H9 (cell line): ENCODE data around the gene STXBP6. TPM values are rescaled to one million over a fixed set of nuclear protein-coding genes. Genes with fewer than 3 reads are reported as not detected.

Experiments
- DNase-seq: peaks from one replicate; pipeline ENCODE4 v3.0.0-alpha.2; 2017
- H2AFZ ChIP-seq: one replicate; pipeline ENCODE4 v1.6.1; 2013; ENCODE audit warnings: mild to moderate bottlenecking, low read length, control low read depth, moderate library complexity
- H2AK5ac ChIP-seq: 2 replicates; pipeline ENCODE4 v1.6.1; 2013; ENCODE audit warnings: low read length, control low read depth, mixed read lengths; ENCODE audit not compliant: insufficient read length
- H2BK120ac ChIP-seq: one replicate; pipeline ENCODE4 v1.6.1; 2013; ENCODE audit warnings: low read depth, mild to moderate bottlenecking, low read length, control low read depth, inconsistent platforms; ENCODE audit not compliant: poor library complexity, severe bottlenecking
- H2BK12ac ChIP-seq: 2 replicates; pipeline ENCODE4 v1.6.1; 2013; ENCODE audit warnings: low read length, control low read depth, mixed read lengths, low read depth; ENCODE audit not compliant: insufficient read length
- H2BK15ac ChIP-seq: 2 replicates; pipeline ENCODE4 v1.6.1; 2013; ENCODE audit warnings: low read depth, low read length, control low read depth
- H2BK20ac ChIP-seq: one replicate; pipeline ENCODE4 v1.6.1; 2013; ENCODE audit warnings: low read depth, mild to moderate bottlenecking, low read length, control low read depth, inconsistent platforms; ENCODE audit not compliant: poor library complexity, severe bottlenecking
- H2BK5ac ChIP-seq: 2 replicates; pipeline ENCODE4 v1.6.1; 2013; ENCODE audit warnings: low read length, control low read depth, mixed read lengths; ENCODE audit not compliant: insufficient read length
- H3K14ac ChIP-seq: 2 replicates; pipeline ENCODE4 v1.6.1; 2013; ENCODE audit warnings: low read length, control low read depth; ENCODE audit not compliant: insufficient read depth
- H3K18ac ChIP-seq: 2 replicates; pipeline ENCODE4 v1.6.1; 2013; ENCODE audit warnings: low read depth, mild to moderate bottlenecking, mixed read lengths, low read length, control low read depth; ENCODE audit not compliant: insufficient read length
- H3K23ac ChIP-seq: 2 replicates; pipeline ENCODE4 v1.6.1; 2013; ENCODE audit warnings: low read length, control low read depth, mixed read lengths, low read depth; ENCODE audit not compliant: insufficient read length
- H3K23me2 ChIP-seq: 2 replicates; pipeline ENCODE4 v1.6.1; 2013; ENCODE audit warnings: low read depth, mild to moderate bottlenecking, mixed read lengths, low read length, control low read depth; ENCODE audit not compliant: insufficient read length, poor library complexity, severe bottlenecking
- H3K27ac ChIP-seq: 2 replicates; pipeline ENCODE4 v1.5.1; 2013; ENCODE audit warnings: low read length, control low read depth, mixed read lengths, low read depth; ENCODE audit not compliant: insufficient read length
- H3K27me3 ChIP-seq: 2 replicates; pipeline ENCODE4 v1.6.1; 2013; ENCODE audit warnings: low read length, control low read depth, inconsistent platforms; ENCODE audit not compliant: insufficient read depth
- H3K4ac ChIP-seq: 2 replicates; pipeline ENCODE4 v1.6.1; 2013; ENCODE audit warnings: low read depth, mild to moderate bottlenecking, control low read depth, inconsistent platforms, low read length, moderate library complexity
- H3K4me1 ChIP-seq: 2 replicates; pipeline ENCODE4 v1.6.1; 2013; ENCODE audit warnings: low read length, control low read depth, inconsistent platforms; ENCODE audit not compliant: insufficient read depth
- H3K4me2 ChIP-seq: 2 replicates; pipeline ENCODE4 v1.6.1; 2013; ENCODE audit warnings: low read length, control low read depth, mixed read lengths; ENCODE audit not compliant: insufficient read length, insufficient read depth
- H3K56ac ChIP-seq: 2 replicates; pipeline ENCODE4 v1.6.1; 2013; ENCODE audit warnings: low read depth, mild to moderate bottlenecking, mixed read lengths, low read length, control low read depth; ENCODE audit not compliant: insufficient read length
- H3K79me1 ChIP-seq: 2 replicates; pipeline ENCODE4 v1.6.1; 2013; ENCODE audit warnings: low read depth, mild to moderate bottlenecking, moderate library complexity, low read length, control low read depth, inconsistent platforms; ENCODE audit not compliant: insufficient read depth, poor library complexity, severe bottlenecking
- H3K79me2 ChIP-seq: 2 replicates; pipeline ENCODE4 v1.6.1; 2013; ENCODE audit warnings: low read length, control low read depth, inconsistent platforms; ENCODE audit not compliant: insufficient read depth
- H3K9ac ChIP-seq: 2 replicates; pipeline ENCODE4 v1.6.1; 2013; ENCODE audit warnings: low read length, control low read depth, mixed read lengths; ENCODE audit not compliant: insufficient read length; ENCODE audit errors: extremely low read depth
- H3K9me3 ChIP-seq: one replicate; pipeline ENCODE4 v1.6.1; 2013; ENCODE audit warnings: low read depth, low read length, inconsistent platforms; ENCODE audit not compliant: control insufficient read depth
- H3T11ph ChIP-seq: one replicate; pipeline ENCODE4 v1.6.1; 2013; ENCODE audit warnings: mild to moderate bottlenecking, low read length, control low read depth, inconsistent platforms
- H4K20me1 ChIP-seq: one replicate; pipeline ENCODE4 v1.6.1; 2013; ENCODE audit not compliant: control insufficient read depth, insufficient read length, insufficient read depth
- H4K5ac ChIP-seq: 2 replicates; pipeline ENCODE4 v1.6.1; 2013; ENCODE audit warnings: low read depth, mild to moderate bottlenecking, mixed read lengths, low read length, control low read depth; ENCODE audit not compliant: insufficient read length
- H4K8ac ChIP-seq: replicated peaks from 2 replicates; pipeline ENCODE4 v1.6.1; 2013; ENCODE audit warnings: low read length, control low read depth, mixed read lengths, low read depth; ENCODE audit not compliant: insufficient read length
- H4K91ac ChIP-seq: 2 replicates; pipeline ENCODE4 v1.6.1; 2013; ENCODE audit warnings: low read depth, mild to moderate bottlenecking, moderate library complexity, mixed read lengths, low read length, control low read depth; ENCODE audit not compliant: insufficient read length
- H3K27ac Mint-ChIP-seq, 3 experiments: 2 replicates in 2 of 3; 3 replicates in 1 of 3; pipeline ENCODE4 v1.8.0; 2020 to 2021; ENCODE audit warnings: mixed read lengths in 3 of 3, mild to moderate bottlenecking in 1 of 3, moderate library complexity in 1 of 3
- H3K27me3 Mint-ChIP-seq: 2 replicates; pipeline ENCODE4 v1.8.0; 2021; ENCODE audit warnings: low read depth, mild to moderate bottlenecking, moderate library complexity, mixed read lengths
- H3K36me3 Mint-ChIP-seq, 3 experiments: 2 replicates in 2 of 3; 3 replicates in 1 of 3; pipeline ENCODE4 v1.8.0; 2020 to 2021; ENCODE audit warnings: low read depth in 3 of 3, mixed read lengths in 3 of 3; ENCODE audit not compliant: insufficient read depth in 1 of 3
- H3K4me1 Mint-ChIP-seq, 2 experiments: 2 replicates each; pipeline ENCODE4 v1.8.0; 2020; ENCODE audit warnings: mixed read lengths in 2 of 2
- H3K4me3 Mint-ChIP-seq, 2 experiments: 2 replicates in 1 of 2; 3 replicates in 1 of 2; pipeline ENCODE4 v1.8.0; 2020 to 2021; ENCODE audit warnings: mild to moderate bottlenecking in 2 of 2, mixed read lengths in 2 of 2, moderate library complexity in 1 of 2
- H3K9me3 Mint-ChIP-seq, 2 experiments: 2 replicates in 1 of 2; 3 replicates in 1 of 2; pipeline ENCODE4 v1.8.0; 2020; ENCODE audit warnings: mild to moderate bottlenecking in 2 of 2, mixed read lengths in 2 of 2, moderate library complexity in 1 of 2
- WGBS: extraction: QIAGEN DNeasy Blood & Tissue Kit; methylation state at CpG from one replicate; pipeline ENCODE4 v1.1.7; 2013; ENCODE audit warnings: missing lambda C conversion rate, low lambda C conversion rate, mixed read lengths; ENCODE audit not compliant: insufficient read length; ENCODE audit errors: extremely low coverage; 5-methylcytosine and 5-hydroxymethylcytosine counted together
- total RNA-seq: library from RNA; stranded (reverse); gene quantifications from 2 replicates; pipeline ENCODE4 v1.2.1, GENCODE V29; 2021
- TF ChIP-seq, protein P1 (sequence below): fragments of 200-600 bp; sonication (generic); conservative IDR thresholded peaks from 3 replicates; pipeline ENCODE4 v1.8.0; 2021; ENCODE audit warnings: antibody characterized with exemption, mild to moderate bottlenecking

The STXBP6 gene
- total RNA-seq, 1 experiment from 2014 or later: 3.6 TPM

DNA sequence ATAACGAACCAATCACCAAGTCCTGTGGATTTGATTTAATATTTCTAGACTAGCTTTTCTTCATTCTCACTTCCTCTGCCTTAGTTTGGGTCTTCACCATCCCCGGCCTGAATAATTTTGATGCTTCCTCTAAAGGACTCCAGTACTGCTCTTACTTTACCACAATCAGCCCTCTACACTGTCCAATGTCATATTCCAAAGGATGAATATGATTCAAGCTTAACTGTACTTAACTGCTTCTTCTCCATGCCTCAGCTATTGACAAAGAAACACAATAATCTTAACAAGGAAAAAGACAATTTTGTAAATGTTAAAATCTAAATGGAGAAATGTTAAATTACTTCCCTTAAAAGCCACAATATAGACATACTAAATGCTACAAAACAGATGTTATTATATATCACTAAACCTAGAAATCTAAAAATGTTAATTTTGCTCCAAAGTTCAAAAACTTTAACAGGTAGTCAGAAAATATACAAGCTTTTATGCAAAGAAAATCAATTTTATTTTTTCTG lies 70.2 kb downstream of the STXBP6 start:
- H2BK20ac ChIP-seq: no peak overlapping the region
- no peak overlapping the region for H2AFZ ChIP-seq
- H3K9me3 ChIP-seq: no peaks in the 10 kb centered on the region
- no peak overlapping the region for H3T11ph ChIP-seq
- no peak overlapping the region for H3K56ac ChIP-seq
- no peak overlapping the region for H3K23ac ChIP-seq
- no peak overlapping the region for H3K4me2 ChIP-seq
- H3K4me3 Mint-ChIP-seq: no peak overlapping the region
- no peaks in the 10 kb centered on the region for H3K79me1 ChIP-seq
- no peak overlapping the region for H3K18ac ChIP-seq
- DNase-seq: no peak
- no peak overlapping the region for H3K14ac ChIP-seq
- H2BK15ac ChIP-seq: no peak overlapping the region
- no peaks in the 10 kb centered on the region for H3K36me3 Mint-ChIP-seq
- no peak overlapping the region for H4K8ac ChIP-seq
- H4K5ac ChIP-seq: no peak overlapping the region
- no peaks in the 10 kb centered on the region for H3K23me2 ChIP-seq
- no peak overlapping the region for H2BK5ac ChIP-seq
- no peak overlapping the region for H3K9ac ChIP-seq
- no peak overlapping the region for H4K91ac ChIP-seq
- H3K9me3 Mint-ChIP-seq: no peaks in the 10 kb centered on the region
- no peaks in the 10 kb centered on the region for H3K27me3 ChIP-seq
- no peaks in the 10 kb centered on the region for H3K4me1 ChIP-seq
- no peak overlapping the region for H2BK120ac ChIP-seq
- H2AK5ac ChIP-seq: no peak overlapping the region
- no peak overlapping the region for H2BK12ac ChIP-seq
- peak overlapping the region in 1 of 3 experiments; percentile 1; a peak in 2 of 7 replicates for H3K27ac Mint-ChIP-seq
- no peak overlapping the region for H3K4ac ChIP-seq
- H3K79me2 ChIP-seq: no peaks in the 10 kb centered on the region
- TF ChIP-seq, protein P1, sequence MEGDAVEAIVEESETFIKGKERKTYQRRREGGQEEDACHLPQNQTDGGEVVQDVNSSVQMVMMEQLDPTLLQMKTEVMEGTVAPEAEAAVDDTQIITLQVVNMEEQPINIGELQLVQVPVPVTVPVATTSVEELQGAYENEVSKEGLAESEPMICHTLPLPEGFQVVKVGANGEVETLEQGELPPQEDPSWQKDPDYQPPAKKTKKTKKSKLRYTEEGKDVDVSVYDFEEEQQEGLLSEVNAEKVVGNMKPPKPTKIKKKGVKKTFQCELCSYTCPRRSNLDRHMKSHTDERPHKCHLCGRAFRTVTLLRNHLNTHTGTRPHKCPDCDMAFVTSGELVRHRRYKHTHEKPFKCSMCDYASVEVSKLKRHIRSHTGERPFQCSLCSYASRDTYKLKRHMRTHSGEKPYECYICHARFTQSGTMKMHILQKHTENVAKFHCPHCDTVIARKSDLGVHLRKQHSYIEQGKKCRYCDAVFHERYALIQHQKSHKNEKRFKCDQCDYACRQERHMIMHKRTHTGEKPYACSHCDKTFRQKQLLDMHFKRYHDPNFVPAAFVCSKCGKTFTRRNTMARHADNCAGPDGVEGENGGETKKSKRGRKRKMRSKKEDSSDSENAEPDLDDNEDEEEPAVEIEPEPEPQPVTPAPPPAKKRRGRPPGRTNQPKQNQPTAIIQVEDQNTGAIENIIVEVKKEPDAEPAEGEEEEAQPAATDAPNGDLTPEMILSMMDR: no peak
- H3K27ac ChIP-seq: no peak overlapping the region
- no peaks in the 10 kb centered on the region for H4K20me1 ChIP-seq
- H3K27me3 Mint-ChIP-seq: no peaks in the 10 kb centered on the region
- H3K4me1 Mint-ChIP-seq: no peaks in the 10 kb centered on the region
- WGBS: no CpG with 5 or more reads among the region's 2 CpGs
